H1 (cell line): Measurements from ENCODE around the gene CKAP2L. TPM values are rescaled to one million over a fixed set of nuclear protein-coding genes. Genes with fewer than 3 reads are reported as not detected.

Experiments
- CTCF ChIA-PET: fragments of 300-600 bp; sonication (Branson Sonifier 250); formaldehyde crosslinking; loops from one replicate; lab custom pipeline; 2021; ENCODE audit not compliant: partially characterized antibody; lab: Charles Lee
- POLR2A ChIA-PET: fragments of 300-600 bp; sonication (Branson Sonifier 250); formaldehyde crosslinking; loops from one replicate; lab custom pipeline; 2021; ENCODE audit warnings: inconsistent platforms; ENCODE audit not compliant: partially characterized antibody; lab: Charles Lee
- DNase-seq, 2 experiments: peaks; one replicate each; pipeline versions ENCODE4 v3.0.0 to v3.0.0-alpha.2; 2010 to 2022; ENCODE audit warnings: low spot score in 2 of 2, low read depth in 1 of 2, mixed read lengths in 1 of 2
- FAIRE-seq: peaks from 2 replicates; lab custom pipeline; 2011; peaks lifted over from hg19 to GRCh38; lab: Jason Lieb, UNC
- H2AFZ ChIP-seq: 2 replicates; pipeline ENCODE4 v1.8.1; 2012; ENCODE audit warnings: low read length, inconsistent platforms
- H2AK5ac ChIP-seq: 2 replicates; pipeline ENCODE4 v1.6.1; 2013; ENCODE audit warnings: low read depth, low read length
- H2BK120ac ChIP-seq: replicated peaks from 2 replicates; pipeline ENCODE3; 2013; ENCODE audit warnings: low read depth, low read length, inconsistent platforms
- H2BK12ac ChIP-seq: 2 replicates; pipeline ENCODE4 v1.6.1; 2013; ENCODE audit warnings: low read depth, low read length
- H2BK15ac ChIP-seq: 2 replicates; pipeline ENCODE4 v1.6.1; 2013; ENCODE audit warnings: low read length
- H2BK20ac ChIP-seq: 2 replicates; pipeline ENCODE4 v1.6.1; 2013; ENCODE audit warnings: low read length
- H2BK5ac ChIP-seq: 2 replicates; pipeline ENCODE4 v1.6.1; 2013; ENCODE audit warnings: low read depth, low read length
- H3K14ac ChIP-seq: 2 replicates; pipeline ENCODE4 v1.6.1; 2013; ENCODE audit warnings: inconsistent platforms; ENCODE audit not compliant: insufficient read length
- H3K18ac ChIP-seq: 2 replicates; pipeline ENCODE4 v1.6.1; 2013; ENCODE audit warnings: low read length; ENCODE audit errors: extremely low read depth
- H3K23ac ChIP-seq: 2 replicates; pipeline ENCODE4 v1.6.1; 2013; ENCODE audit warnings: inconsistent platforms; ENCODE audit not compliant: insufficient read length
- H3K23me2 ChIP-seq: 2 replicates; pipeline ENCODE4 v1.6.1; 2013; ENCODE audit warnings: low read depth, low read length
- H3K27ac ChIP-seq: 2 replicates; pipeline ENCODE4 v1.6.1; 2011; ENCODE audit warnings: low read depth, low read length, inconsistent platforms
- H3K27me3 ChIP-seq, 4 experiments: replicated peaks in 1 of 4; 1 replicate in 1 of 4; 2 replicates in 3 of 4; pipeline versions ENCODE4 v1.6.1 to v1.8.1; 2011 to 2013; ENCODE audit warnings: low read length in 3 of 4, mild to moderate bottlenecking in 3 of 4, inconsistent platforms in 2 of 4, mixed read lengths in 2 of 4, moderate library complexity in 1 of 4; ENCODE audit not compliant: control insufficient read depth in 3 of 4, insufficient read depth in 3 of 4; ENCODE audit errors: extremely low read depth in 1 of 4
- H3K36me3 ChIP-seq, 4 experiments: 2 replicates each; pipeline versions ENCODE4 v1.6.1 to v1.8.1; 2011 to 2013; ENCODE audit warnings: mild to moderate bottlenecking in 4 of 4, low read length in 3 of 4, moderate library complexity in 2 of 4, control low read depth in 1 of 4, inconsistent platforms in 1 of 4; ENCODE audit not compliant: insufficient read depth in 4 of 4, control insufficient read depth in 2 of 4
- H3K4ac ChIP-seq: replicated peaks from 2 replicates; pipeline ENCODE3; 2013; ENCODE audit warnings: low read length, low read depth, mixed read lengths, inconsistent platforms; ENCODE audit not compliant: insufficient read length
- H3K4me1 ChIP-seq, 4 experiments: replicated peaks in 1 of 4; 1 replicate in 1 of 4; 2 replicates in 3 of 4; pipeline versions ENCODE4 v1.6.1 to v1.8.1; 2011 to 2013; ENCODE audit warnings: low read length in 3 of 4, inconsistent platforms in 2 of 4, mixed read lengths in 1 of 4; ENCODE audit not compliant: insufficient read depth in 4 of 4, control insufficient read depth in 3 of 4
- H3K4me2 ChIP-seq, 2 experiments: 2 replicates each; pipeline versions ENCODE4 v1.6.1 to v1.8.1; 2011 to 2013; ENCODE audit warnings: low read depth in 2 of 2, low read length in 2 of 2, control low read depth in 1 of 2, inconsistent platforms in 1 of 2, mild to moderate bottlenecking in 1 of 2; ENCODE audit not compliant: insufficient read depth in 1 of 2
- H3K4me3 ChIP-seq, 4 experiments: fragments of 200-600, 300-600 bp in 1 of 4; sonication (generic), shearing (Covaris generic), sonication (Bioruptor Twin) in 1 of 4; 2 replicates each; pipeline versions ENCODE4 v1.5.1 to v1.8.1; 2011 to 2016; ENCODE audit warnings: low read length in 4 of 4, low read depth in 3 of 4, control low read depth in 2 of 4, inconsistent platforms in 2 of 4, mild to moderate bottlenecking in 2 of 4, mixed read lengths in 1 of 4, moderate library complexity in 1 of 4; ENCODE audit not compliant: insufficient read depth in 2 of 4; ENCODE audit errors: extremely low read depth in 1 of 4
- H3K56ac ChIP-seq: replicated peaks from 2 replicates; pipeline ENCODE3; 2013; ENCODE audit warnings: low read depth, mild to moderate bottlenecking, mixed read lengths, low read length, inconsistent platforms; ENCODE audit not compliant: insufficient read length
- H3K79me1 ChIP-seq: 2 replicates; pipeline ENCODE4 v1.6.1; 2013; ENCODE audit warnings: low read depth, low read length, control low read depth
- H3K79me2 ChIP-seq, 2 experiments: 2 replicates each; pipeline versions ENCODE4 v1.6.1 to v1.8.1; 2012 to 2013; ENCODE audit warnings: low read length in 2 of 2, mild to moderate bottlenecking in 2 of 2, inconsistent platforms in 1 of 2; ENCODE audit not compliant: insufficient read depth in 2 of 2, control insufficient read depth in 1 of 2
- H3K9ac ChIP-seq, 4 experiments: replicated peaks in 1 of 4; 1 replicate in 1 of 4; 2 replicates in 3 of 4; pipeline versions ENCODE4 v1.6.1 to v1.8.1; 2011 to 2013; ENCODE audit warnings: low read depth in 3 of 4, low read length in 3 of 4, control low read depth in 2 of 4, mild to moderate bottlenecking in 2 of 4, moderate library complexity in 2 of 4, inconsistent platforms in 1 of 4; ENCODE audit errors: extremely low read depth in 1 of 4
- H3K9me3 ChIP-seq, 2 experiments: 2 replicates each; pipeline versions ENCODE4 v1.6.1 to v1.8.1; 2012 to 2013; ENCODE audit warnings: mild to moderate bottlenecking in 2 of 2, moderate library complexity in 2 of 2, control low read depth in 1 of 2, inconsistent platforms in 1 of 2, low read depth in 1 of 2, low read length in 1 of 2, mixed read lengths in 1 of 2; ENCODE audit not compliant: insufficient read depth in 2 of 2
- H4K20me1 ChIP-seq, 2 experiments: replicated peaks in 1 of 2; 2 replicates each; pipeline versions ENCODE3 to v1.8.1; 2011 to 2013; ENCODE audit warnings: inconsistent platforms in 2 of 2, low read length in 2 of 2, mild to moderate bottlenecking in 1 of 2; ENCODE audit not compliant: insufficient read depth in 2 of 2, control insufficient read depth in 1 of 2
- H4K5ac ChIP-seq: 2 replicates; pipeline ENCODE4 v1.6.1; 2013; ENCODE audit warnings: low read length, low read depth, mixed read lengths, inconsistent platforms; ENCODE audit not compliant: insufficient read length
- H4K8ac ChIP-seq: 2 replicates; pipeline ENCODE4 v1.8.0; 2013; ENCODE audit warnings: mild to moderate bottlenecking, moderate library complexity, low read length, inconsistent platforms; ENCODE audit not compliant: insufficient read depth; ENCODE audit errors: extremely low read depth
- H4K91ac ChIP-seq: replicated peaks from 2 replicates; pipeline ENCODE3; 2013; ENCODE audit warnings: low read length, mixed read lengths, inconsistent platforms; ENCODE audit not compliant: insufficient read length
- POLR2AphosphoS5 ChIP-seq: IDR thresholded peaks from 2 replicates; pipeline ENCODE4 v1.6.1; 2011; ENCODE audit warnings: low read depth, low read length
- RFX5 ChIP-seq: IDR thresholded peaks from 2 replicates; pipeline ENCODE4 v1.6.1; 2011; ENCODE audit warnings: low read depth, low read length, improper control_type of control experiment, borderline replicate concordance
- WGBS, 2 experiments: shearing (Covaris generic) in 1 of 2; methylation state at CpG; one replicate each; pipeline versions ENCODE4 v1.1.6 to v1.1.7; 2013 to 2015; ENCODE audit warnings: low lambda C conversion rate in 2 of 2, mixed read lengths in 2 of 2, inconsistent platforms in 1 of 2, low coverage in 1 of 2, missing lambda C conversion rate in 1 of 2; ENCODE audit not compliant: insufficient replicate concordance in 2 of 2, insufficient coverage in 1 of 2, insufficient read length in 1 of 2; ENCODE audit errors: extremely low coverage in 1 of 2, missing lambda C conversion rate in 1 of 2; 5-methylcytosine and 5-hydroxymethylcytosine counted together
- polyA plus RNA-seq, 7 experiments: library from polyadenylated mRNA; depleted of rRNA in 3 of 7; stranded (reverse) in 5 of 7; unstranded in 2 of 7; fragments of >200 nt in 5 of 7; fragments of 200-250 nt in 2 of 7; gene quantifications; 1 replicate in 5 of 7; 2 replicates in 1 of 7; 4 replicates in 1 of 7; pipeline versions ENCODE4 v1.2.1 to v1.2.3, GENCODE V29; 2011 to 2013; ENCODE audit warnings: missing spikeins in 2 of 7, mixed read lengths in 2 of 7
- total RNA-seq: library from RNA; stranded (reverse); fragmentation: NEBNext Ultra II Directional; extraction: Animal tissue kit (Norgen Biotek cat#: 25700); gene quantifications from 2 replicates; pipeline ENCODE4 v1.2.1, GENCODE V29; 2021

The CKAP2L gene
- total and polyA plus RNA-seq, 2 of the 8 experiments (the other 6 are each of a cell fraction or from before 2014, with no cell fraction given), result 2.5 to 20.7 TPM

GRCh38 chr2:112722816-112723546, 41.4 kb downstream of the CKAP2L start:
- H3K9me3 ChIP-seq, result no peaks in the 10 kb centered on the region
- no peak overlapping the region for H3K4me2 ChIP-seq
- no peak overlapping the region for H2AK5ac ChIP-seq
- H3K79me1 ChIP-seq, result no peaks in the 10 kb centered on the region
- H3K4me3 ChIP-seq, result no peak overlapping the region
- WGBS, 2 experiments, result 83% methylated on average over 9 of the region's 9 CpGs; no CpG with 5 or more reads in 1 of the 2 experiments
- DNase-seq (no peak), FAIRE-seq (no peak)
- H3K9ac ChIP-seq, result no peak overlapping the region
- H3K27ac ChIP-seq, result no peak overlapping the region
- no peaks in the 10 kb centered on the region for H3K79me2 ChIP-seq
- CTCF ChIA-PET, result interaction anchor here (0.6 to 10.5 kb wide), 14 partner anchors 18 to 162 kb away, joined by 3 to 185 read pairs (median 4); no protein-coding TSS in a partner anchor
- H4K8ac ChIP-seq, result no peak overlapping the region
- no peak overlapping the region for H2AFZ ChIP-seq
- no peaks in the 10 kb centered on the region for H4K20me1 ChIP-seq
- H2BK15ac ChIP-seq, result no peak overlapping the region
- H3K23ac ChIP-seq, result no peak overlapping the region
- H3K4ac ChIP-seq, result no peak overlapping the region
- no peak overlapping the region for H3K56ac ChIP-seq
- H4K91ac ChIP-seq, result no peak overlapping the region
- H2BK12ac ChIP-seq, result no peak overlapping the region
- no peak overlapping the region for H4K5ac ChIP-seq
- POLR2A ChIA-PET, result no interaction called here
- no peak overlapping the region for H2BK120ac ChIP-seq
- H3K14ac ChIP-seq, result no peak overlapping the region
- H2BK20ac ChIP-seq, result no peak overlapping the region
- no peak overlapping the region for H3K18ac ChIP-seq
- no peaks in the 10 kb centered on the region for H3K27me3 ChIP-seq
- H3K23me2 ChIP-seq, result no peaks in the 10 kb centered on the region
- H3K4me1 ChIP-seq, result no peaks in the 10 kb centered on the region; a peak in 2 of 7 replicates
- no peaks in the 10 kb centered on the region for H3K36me3 ChIP-seq
- H2BK5ac ChIP-seq, result no peak overlapping the region
- TF ChIP-seq RFX5, result no peak
- TF ChIP-seq POLR2AphosphoS5, result no peak
